HG03457 (cell line): ENCODE results near the gene CD180.

Experiments used
- ATAC-seq: cut with Tn5 transposase; IDR thresholded peaks from one replicate; pipeline ENCODE4 v1.9.1; 2021; ENCODE audit warnings: moderate number of reproducible peaks; ENCODE audit not compliant: unreplicated experiment

Gene CD180

GRCh38 chr5:67214036-67214435, 17.4 kb upstream of the CD180 start:
- ATAC-seq: no peak

- ATAC-seq: no peak
Observed at GRCh38 chr5:67211926-67212325, 15.3 kb upstream of the CD180 start.

GRCh38 chr5:67209141-67209771, 12.7 kb upstream of the CD180 start:
- no peak for ATAC-seq

GRCh38 chr5:67208403-67208802, 11.8 kb upstream of the CD180 start:
- no peak for ATAC-seq

GRCh38 chr5:67206929-67207328, 10.3 kb upstream of the CD180 start:
- peak; percentile 75 for ATAC-seq

GRCh38 chr5:67206461-67206860, 9.9 kb upstream of the CD180 start:
- ATAC-seq: peak; percentile 34

GRCh38 chr5:67205981-67206380, 9.4 kb upstream of the CD180 start:
- ATAC-seq: no peak

GRCh38 chr5:67204821-67205220, 8.2 kb upstream of the CD180 start:
- no peak for ATAC-seq

- ATAC-seq: no peak
Observed at GRCh38 chr5:67203701-67204074, 7.1 kb upstream of the CD180 start.

- no peak for ATAC-seq
Observed at GRCh38 chr5:67202828-67203227, 6.2 kb upstream of the CD180 start.

GRCh38 chr5:67201897-67202549, 5.4 kb upstream of the CD180 start:
- no peak for ATAC-seq

- no peak for ATAC-seq
Observed at GRCh38 chr5:67200809-67201562, 4.4 kb upstream of the CD180 start.

GRCh38 chr5:67199859-67200258, 3.3 kb upstream of the CD180 start:
- no peak for ATAC-seq

GRCh38 chr5:67198917-67199316, 2.3 kb upstream of the CD180 start:
- no peak for ATAC-seq

GRCh38 chr5:67197536-67197935, 937 bp upstream of the CD180 start:
- ATAC-seq: no peak

- ATAC-seq: no peak
Observed at GRCh38 chr5:67195406-67196275, 958 bp downstream of the CD180 start.

- ATAC-seq: no peak
Observed at GRCh38 chr5:67194166-67194565, 2.4 kb downstream of the CD180 start.

- no peak for ATAC-seq
Observed at GRCh38 chr5:67193439-67193807, 3.2 kb downstream of the CD180 start.

- no peak for ATAC-seq
Observed at GRCh38 chr5:67192719-67193438, 3.7 kb downstream of the CD180 start.

- ATAC-seq: no peak
Observed at GRCh38 chr5:67190861-67191260, 5.7 kb downstream of the CD180 start.

GRCh38 chr5:67190410-67190809, 6.2 kb downstream of the CD180 start:
- no peak for ATAC-seq
